ENCODE data around the gene ABCB8.

GRCh38 chr7:150989456-150989855 lies 38.8 kb upstream of the ABCB8 start:
- TF ChIP-seq CTCF (IDR thresholded peaks at IDR 0.05): no peak
- TF ChIP-seq POLR2A (IDR thresholded peaks at IDR 0.05): no peak
